HepG2 (cell line): ENCODE results near the gene OASL. TPM values are rescaled to one million over a fixed set of nuclear protein-coding genes. Genes with fewer than 3 reads are reported as not detected.

Experiments
- CEBPG ChIP-seq: IDR thresholded peaks from 2 replicates; pipeline ENCODE4 v1.6.1; 2016
- CHCHD3 ChIP-seq: sonication (generic); formaldehyde crosslinking; IDR thresholded peaks from 2 replicates; pipeline ENCODE4 v1.8.0; 2022; ENCODE audit warnings: mild to moderate bottlenecking, missing genetic modification reagents, moderate library complexity
- ELF3 ChIP-seq: IDR thresholded peaks from 2 replicates; pipeline ENCODE4 v1.6.1; 2016; ENCODE audit warnings: missing genetic modification reagents, missing compliant biosample characterization
- FOXC1 ChIP-seq: sonication (generic); formaldehyde crosslinking; IDR thresholded peaks from 2 replicates; pipeline ENCODE4 v1.8.0; 2022; ENCODE audit warnings: mild to moderate bottlenecking, missing genetic modification reagents, borderline replicate concordance
- GABPA ChIP-seq, 2 experiments: IDR thresholded peaks; 2 replicates each; pipeline ENCODE4 v1.6.1; 2011 to 2016; ENCODE audit warnings: low read depth in 2 of 2, low read length in 1 of 2, missing biosample characterization in 1 of 2, missing genetic modification characterization in 1 of 2
- KDM1A ChIP-seq: IDR thresholded peaks from 2 replicates; pipeline ENCODE4 v1.6.1; 2016; ENCODE audit warnings: missing compliant biosample characterization
- KMT2B ChIP-seq: IDR thresholded peaks from 2 replicates; pipeline ENCODE4 v1.6.1; 2016; ENCODE audit warnings: missing genetic modification reagents, missing compliant biosample characterization
- MAFK ChIP-seq, 2 experiments: IDR thresholded peaks in 1 of 2; conservative IDR thresholded peaks in 1 of 2; 2 replicates each; pipeline ENCODE4 v1.6.1; 2011; ENCODE audit warnings: improper control_type of control experiment in 2 of 2, low read length in 2 of 2
- MZF1 ChIP-seq: sonication (generic); formaldehyde crosslinking; IDR thresholded peaks from 2 replicates; pipeline ENCODE4 v1.8.1; 2023; ENCODE audit warnings: mild to moderate bottlenecking, missing genetic modification reagents, borderline replicate concordance
- PAX8 ChIP-seq: sonication (generic); formaldehyde crosslinking; IDR thresholded peaks from 2 replicates; pipeline ENCODE4 v1.8.0; 2022; ENCODE audit warnings: mild to moderate bottlenecking, missing genetic modification reagents, borderline replicate concordance
- RCOR2 ChIP-seq: IDR thresholded peaks from 2 replicates; pipeline ENCODE4 v1.6.1; 2016; ENCODE audit warnings: missing biosample characterization, missing genetic modification reagents
- SALL1 ChIP-seq: sonication (generic); formaldehyde crosslinking; IDR thresholded peaks from 2 replicates; pipeline ENCODE4 v1.8.0; 2022; ENCODE audit warnings: mild to moderate bottlenecking, missing genetic modification reagents
- THAP11 ChIP-seq: IDR thresholded peaks from 2 replicates; pipeline ENCODE4 v1.6.1; 2016; ENCODE audit warnings: missing biosample characterization, missing genetic modification reagents
- XRCC5 ChIP-seq: fragments of 200-400 bp; formaldehyde crosslinking; optimal IDR thresholded peaks from 2 replicates; pipeline ENCODE3; 2017; ENCODE audit warnings: mild to moderate bottlenecking, low read length
- YEATS2 ChIP-seq: sonication (generic); formaldehyde crosslinking; IDR thresholded peaks from 2 replicates; pipeline ENCODE4 v1.4.0; 2020; ENCODE audit warnings: missing genetic modification reagents, borderline replicate concordance
- ZBTB1 ChIP-seq: sonication (generic); formaldehyde crosslinking; IDR thresholded peaks from 2 replicates; pipeline ENCODE4 v1.4.0; 2020; ENCODE audit warnings: missing genetic modification reagents, borderline replicate concordance
- ZBTB7B ChIP-seq: sonication (generic); formaldehyde crosslinking; IDR thresholded peaks from 2 replicates; pipeline ENCODE4 v1.4.0; 2020; ENCODE audit warnings: missing genetic modification reagents
- ZNF20 ChIP-seq: sonication (generic); formaldehyde crosslinking; IDR thresholded peaks from 2 replicates; pipeline ENCODE4 v1.4.0; 2020; ENCODE audit warnings: mild to moderate bottlenecking, moderate library complexity, missing genetic modification reagents
- ZNF562 ChIP-seq: sonication (generic); formaldehyde crosslinking; IDR thresholded peaks from 2 replicates; pipeline ENCODE4 v1.8.0; 2022; ENCODE audit warnings: missing genetic modification reagents, borderline replicate concordance
- ZNF674 ChIP-seq: sonication (generic); formaldehyde crosslinking; IDR thresholded peaks from 2 replicates; pipeline ENCODE4 v1.5.0; 2020; ENCODE audit warnings: low read depth, mild to moderate bottlenecking, missing genetic modification reagents
- polyA plus RNA-seq, 8 experiments: library from polyadenylated mRNA; depleted of rRNA in 3 of 8; stranded (reverse) in 7 of 8; unstranded in 1 of 8; fragments of >200 nt; fragmentation: Illumina TruSeq in 4 of 8; extraction: Trizol in 4 of 8; gene quantifications; 2 replicates each; pipeline versions ENCODE4 v1.2.1 to v1.2.3, GENCODE V29; 2011 to 2016; ENCODE audit warnings: low read depth in 4 of 8, missing spikeins in 1 of 8, mixed read lengths in 1 of 8; ENCODE audit not compliant: insufficient read depth in 1 of 8
- total RNA-seq, 5 experiments: library from RNA; depleted of rRNA; stranded (reverse); fragments of >200 nt; fragmentation: Illumina TruSeq; extraction: Trizol; gene quantifications; 2 replicates each; pipeline ENCODE4 v1.2.3, GENCODE V29; 2016; ENCODE audit warnings: low read depth in 1 of 5
- TF ChIP-seq, protein P1 (sequence below): sonication (generic); formaldehyde crosslinking; IDR thresholded peaks from 2 replicates; pipeline ENCODE4 v1.4.0; 2020; ENCODE audit warnings: mild to moderate bottlenecking, missing genetic modification reagents
- TF ChIP-seq, protein P2 (sequence below): sonication (generic); formaldehyde crosslinking; IDR thresholded peaks from 2 replicates; pipeline ENCODE4 v1.4.0; 2020; ENCODE audit warnings: missing genetic modification reagents
- TF ChIP-seq, protein P3 (sequence below): sonication (generic); formaldehyde crosslinking; IDR thresholded peaks from 2 replicates; pipeline ENCODE4 v1.4.0; 2020; ENCODE audit warnings: missing genetic modification reagents

OASL gene
- total and polyA plus RNA-seq, 2 of the 13 experiments (the other 11 are each of a cell fraction or from before 2014, with no cell fraction given), result 0.11 to 0.22 TPM

DNA sequence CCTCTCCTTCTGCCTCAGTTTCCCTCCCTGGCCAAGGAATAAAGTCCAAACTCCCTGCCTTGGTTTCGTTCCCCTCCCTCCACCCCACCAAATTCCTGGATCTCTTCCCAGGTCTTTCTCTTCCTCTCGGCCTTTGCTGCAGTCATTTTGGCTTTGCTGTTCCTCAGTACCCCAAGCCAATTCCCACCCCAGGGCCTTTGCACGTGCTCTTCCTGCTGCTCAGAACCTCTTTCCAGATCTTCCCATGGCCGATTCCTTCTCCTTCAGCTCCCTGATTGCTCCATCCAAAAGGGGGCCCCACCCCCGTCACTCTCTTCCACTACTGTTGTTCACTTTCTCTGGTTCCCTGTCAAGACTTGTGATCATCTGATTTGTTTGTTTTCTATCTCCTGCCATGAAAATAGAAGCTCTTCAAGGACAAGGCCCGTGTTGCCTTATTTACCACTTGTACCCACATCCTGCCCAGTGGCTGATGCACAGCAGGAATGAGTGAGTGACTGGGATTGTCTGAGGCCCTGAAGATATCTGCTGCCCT lies 57.6 kb downstream of the OASL start (continued):
- peak; percentile 39; the same call in 1 of the 2 replicates for TF ChIP-seq ELF3 (CRISPR knock-in tag)
- peak; percentile 79 for TF ChIP-seq KDM1A
- TF ChIP-seq YEATS2 (CRISPR knock-in tag), result peak; percentile 50; the same call in 1 of the 2 replicates
- TF ChIP-seq KMT2B (CRISPR knock-in tag), result peak; percentile 41; the same call in 1 of the 2 replicates
- TF ChIP-seq RCOR2, result peak; percentile 70; the same call in 1 of the 2 replicates
- TF ChIP-seq THAP11, result peak; percentile 52
- no peak for TF ChIP-seq ZBTB1 (CRISPR knock-in tag)
- no peak for TF ChIP-seq CHCHD3
- TF ChIP-seq, protein P1, sequence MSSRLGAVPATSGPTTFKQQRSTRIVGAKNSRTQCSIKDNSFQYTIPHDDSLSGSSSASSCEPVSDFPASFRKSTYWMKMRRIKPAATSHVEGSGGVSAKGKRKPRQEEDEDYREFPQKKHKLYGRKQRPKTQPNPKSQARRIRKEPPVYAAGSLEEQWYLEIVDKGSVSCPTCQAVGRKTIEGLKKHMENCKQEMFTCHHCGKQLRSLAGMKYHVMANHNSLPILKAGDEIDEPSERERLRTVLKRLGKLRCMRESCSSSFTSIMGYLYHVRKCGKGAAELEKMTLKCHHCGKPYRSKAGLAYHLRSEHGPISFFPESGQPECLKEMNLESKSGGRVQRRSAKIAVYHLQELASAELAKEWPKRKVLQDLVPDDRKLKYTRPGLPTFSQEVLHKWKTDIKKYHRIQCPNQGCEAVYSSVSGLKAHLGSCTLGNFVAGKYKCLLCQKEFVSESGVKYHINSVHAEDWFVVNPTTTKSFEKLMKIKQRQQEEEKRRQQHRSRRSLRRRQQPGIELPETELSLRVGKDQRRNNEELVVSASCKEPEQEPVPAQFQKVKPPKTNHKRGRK (CRISPR knock-in tag), result no peak
- no peak for TF ChIP-seq PAX8 (CRISPR knock-in tag)
- no peak for TF ChIP-seq GABPA (IDR thresholded peaks at IDR 0.05; ENCODE audit: low read depth, low read length)
- peak; percentile 43; the same call in 1 of the 2 replicates for TF ChIP-seq GABPA (CRISPR knock-in tag; IDR thresholded peaks at IDR 0.05; ENCODE audit: low read depth)
- TF ChIP-seq SALL1 (CRISPR knock-in tag), result peak; percentile 25; the same call in 1 of the 2 replicates
- no peak for TF ChIP-seq ZNF20 (CRISPR knock-in tag)
- TF ChIP-seq XRCC5, result peak; percentile 24
- peak; percentile 54; the same call in 1 of the 2 replicates for TF ChIP-seq CEBPG
- 0 out of 2 replicates have a peak, but pooled peaks have one; percentile 7 for TF ChIP-seq FOXC1 (CRISPR knock-in tag)
- no peak for TF ChIP-seq ZNF562 (CRISPR knock-in tag)
- TF ChIP-seq MAFK (conservative IDR thresholded peaks at IDR 0.05 in 1 of 2, IDR thresholded peaks at IDR 0.05 in 1 of 2; ENCODE audit: low read length in 2 of 2), result no peak
- no peak for TF ChIP-seq MZF1 (CRISPR knock-in tag)
- no peak for TF ChIP-seq ZBTB7B (CRISPR knock-in tag)
- TF ChIP-seq, protein P2, sequence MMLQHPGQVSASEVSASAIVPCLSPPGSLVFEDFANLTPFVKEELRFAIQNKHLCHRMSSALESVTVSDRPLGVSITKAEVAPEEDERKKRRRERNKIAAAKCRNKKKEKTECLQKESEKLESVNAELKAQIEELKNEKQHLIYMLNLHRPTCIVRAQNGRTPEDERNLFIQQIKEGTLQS (CRISPR knock-in tag), result no peak
- TF ChIP-seq ZNF674 (CRISPR knock-in tag), result no peak
- TF ChIP-seq, protein P3, sequence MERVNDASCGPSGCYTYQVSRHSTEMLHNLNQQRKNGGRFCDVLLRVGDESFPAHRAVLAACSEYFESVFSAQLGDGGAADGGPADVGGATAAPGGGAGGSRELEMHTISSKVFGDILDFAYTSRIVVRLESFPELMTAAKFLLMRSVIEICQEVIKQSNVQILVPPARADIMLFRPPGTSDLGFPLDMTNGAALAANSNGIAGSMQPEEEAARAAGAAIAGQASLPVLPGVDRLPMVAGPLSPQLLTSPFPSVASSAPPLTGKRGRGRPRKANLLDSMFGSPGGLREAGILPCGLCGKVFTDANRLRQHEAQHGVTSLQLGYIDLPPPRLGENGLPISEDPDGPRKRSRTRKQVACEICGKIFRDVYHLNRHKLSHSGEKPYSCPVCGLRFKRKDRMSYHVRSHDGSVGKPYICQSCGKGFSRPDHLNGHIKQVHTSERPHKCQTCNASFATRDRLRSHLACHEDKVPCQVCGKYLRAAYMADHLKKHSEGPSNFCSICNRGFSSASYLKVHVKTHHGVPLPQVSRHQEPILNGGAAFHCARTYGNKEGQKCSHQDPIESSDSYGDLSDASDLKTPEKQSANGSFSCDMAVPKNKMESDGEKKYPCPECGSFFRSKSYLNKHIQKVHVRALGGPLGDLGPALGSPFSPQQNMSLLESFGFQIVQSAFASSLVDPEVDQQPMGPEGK (CRISPR knock-in tag), result peak; percentile 72; the same call in 1 of the 2 replicates
